GM12874 (cell line): ENCODE measurements around the gene RALGPS2.

ENCODE experiments used
- CTCF ChIP-seq: IDR thresholded peaks from 2 replicates; pipeline ENCODE4 v1.5.1; 2011; ENCODE audit warnings: low read depth, mild to moderate bottlenecking, control low read depth, low read length, moderate library complexity; ENCODE audit not compliant: insufficient read depth

The RALGPS2 gene

DNA sequence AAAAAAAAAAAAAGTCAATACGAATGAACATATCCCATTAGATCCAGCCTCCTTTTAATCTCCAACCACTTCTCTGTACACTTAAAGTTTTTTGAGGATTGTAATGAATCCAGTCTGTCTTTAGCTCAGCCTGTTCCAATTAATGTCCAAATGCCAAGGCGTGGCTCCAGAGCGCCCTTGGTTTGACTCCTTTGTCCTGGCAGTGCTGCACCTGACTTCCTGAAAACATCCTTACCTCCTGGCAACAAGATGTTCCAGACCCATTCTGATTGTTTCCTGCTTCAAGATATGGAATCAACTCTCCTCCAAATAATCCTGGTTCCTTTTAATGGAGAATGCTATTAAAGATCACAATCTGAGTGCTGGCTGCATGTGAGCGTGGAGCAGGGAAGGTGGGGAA, 226.6 kb downstream of the RALGPS2 start:
- TF ChIP-seq CTCF = no peak

DNA sequence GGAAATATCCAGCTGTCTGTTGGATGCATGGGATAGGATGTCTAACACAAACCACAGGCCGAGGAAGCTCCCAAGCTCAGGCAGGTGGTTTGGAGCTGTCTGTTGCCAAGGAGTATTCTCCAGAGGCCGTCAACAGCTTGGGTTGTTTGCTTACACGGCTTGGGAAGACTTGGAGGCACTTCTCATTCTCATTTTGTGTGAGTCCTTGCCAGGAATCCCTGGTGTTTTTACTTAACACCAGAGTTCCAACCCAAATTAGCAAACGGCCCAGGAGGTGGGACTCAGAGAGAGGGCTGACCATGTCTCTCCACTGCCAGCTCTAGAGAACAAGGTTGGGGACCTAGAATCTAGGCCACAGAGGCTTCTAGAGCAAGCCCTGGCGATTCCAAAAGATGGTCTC, 228.0 kb downstream of the RALGPS2 start:
- no peak for TF ChIP-seq CTCF

- TF ChIP-seq CTCF = no peak
These were observed 228.7 kb downstream of the RALGPS2 start for GRCh38 chr1:178953538-178954324.

- TF ChIP-seq CTCF = no peak
These were observed 229.3 kb downstream of the RALGPS2 start for GRCh38 chr1:178954325-178954690.

- no peak for TF ChIP-seq CTCF
These were observed 229.9 kb downstream of the RALGPS2 start for GRCh38 chr1:178954937-178955336.

DNA sequence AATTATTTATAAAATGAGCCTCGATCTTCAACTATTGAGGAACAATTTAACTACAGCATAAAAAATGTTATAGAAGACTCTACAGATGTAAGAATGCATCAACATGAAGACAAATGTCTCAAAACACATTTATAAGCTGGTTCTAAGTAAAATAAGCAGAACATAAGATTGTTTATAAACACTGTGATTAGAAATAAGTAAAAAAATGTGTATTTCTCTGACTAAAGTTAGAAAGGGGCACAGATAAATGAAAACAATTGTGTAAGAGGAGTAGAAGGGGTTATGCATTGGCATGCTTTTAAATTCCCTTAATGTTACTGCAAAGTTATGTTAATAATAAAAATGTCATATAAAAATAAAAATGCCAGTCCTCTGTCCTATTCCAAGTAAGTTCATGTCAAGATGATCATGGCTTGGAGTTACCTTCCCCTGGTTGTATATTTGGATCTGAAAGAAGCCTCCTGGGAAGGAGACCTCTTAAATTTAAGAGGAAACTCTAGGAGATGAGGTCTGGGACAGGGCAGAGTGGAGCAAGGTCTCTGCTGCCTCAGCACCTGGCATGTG, 230.4 kb downstream of the RALGPS2 start:
- no peak for TF ChIP-seq CTCF

DNA sequence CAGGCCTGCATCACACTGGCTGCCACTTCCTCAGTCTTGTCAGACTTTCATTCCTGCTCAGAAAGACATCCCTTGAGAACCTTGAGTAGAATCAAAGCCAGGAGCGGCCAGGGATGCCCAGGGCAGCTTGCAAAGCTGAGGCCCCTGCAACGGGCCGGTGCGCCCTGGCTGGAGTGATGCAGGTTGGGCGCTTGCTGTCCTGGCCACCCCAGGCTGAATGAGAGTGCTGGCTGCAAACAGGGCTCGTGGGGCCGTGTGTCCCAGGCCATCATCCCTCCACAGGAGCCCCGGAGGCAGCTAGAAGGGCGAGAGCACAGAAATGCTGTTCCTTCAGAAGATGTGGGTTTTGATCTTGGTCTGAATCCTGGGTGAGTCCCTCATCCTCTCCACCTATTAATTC, 233.4 kb downstream of the RALGPS2 start:
- TF ChIP-seq CTCF = no peak
